ENCODE results near the gene DOCK2.

DNA sequence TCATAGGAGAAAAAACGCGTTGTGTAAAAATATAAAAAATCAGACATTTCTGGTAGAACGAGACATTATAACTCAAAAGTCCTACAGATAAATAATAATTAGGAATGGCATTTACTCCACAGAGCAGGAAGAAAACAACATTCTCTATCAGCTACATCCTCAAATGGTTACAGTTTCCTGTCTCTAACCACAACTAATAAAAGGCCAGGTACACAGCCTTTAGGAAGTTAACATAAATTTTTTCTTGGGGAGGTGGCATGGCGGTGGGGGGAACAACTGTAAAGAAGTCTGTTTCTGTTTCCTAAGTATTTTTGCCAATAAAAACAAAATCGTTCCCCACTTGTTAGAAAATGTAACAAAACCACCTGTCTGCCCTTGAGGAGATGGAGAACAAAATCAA is 298.7 kb downstream of the DOCK2 start:
- TF ChIP-seq, protein P1, sequence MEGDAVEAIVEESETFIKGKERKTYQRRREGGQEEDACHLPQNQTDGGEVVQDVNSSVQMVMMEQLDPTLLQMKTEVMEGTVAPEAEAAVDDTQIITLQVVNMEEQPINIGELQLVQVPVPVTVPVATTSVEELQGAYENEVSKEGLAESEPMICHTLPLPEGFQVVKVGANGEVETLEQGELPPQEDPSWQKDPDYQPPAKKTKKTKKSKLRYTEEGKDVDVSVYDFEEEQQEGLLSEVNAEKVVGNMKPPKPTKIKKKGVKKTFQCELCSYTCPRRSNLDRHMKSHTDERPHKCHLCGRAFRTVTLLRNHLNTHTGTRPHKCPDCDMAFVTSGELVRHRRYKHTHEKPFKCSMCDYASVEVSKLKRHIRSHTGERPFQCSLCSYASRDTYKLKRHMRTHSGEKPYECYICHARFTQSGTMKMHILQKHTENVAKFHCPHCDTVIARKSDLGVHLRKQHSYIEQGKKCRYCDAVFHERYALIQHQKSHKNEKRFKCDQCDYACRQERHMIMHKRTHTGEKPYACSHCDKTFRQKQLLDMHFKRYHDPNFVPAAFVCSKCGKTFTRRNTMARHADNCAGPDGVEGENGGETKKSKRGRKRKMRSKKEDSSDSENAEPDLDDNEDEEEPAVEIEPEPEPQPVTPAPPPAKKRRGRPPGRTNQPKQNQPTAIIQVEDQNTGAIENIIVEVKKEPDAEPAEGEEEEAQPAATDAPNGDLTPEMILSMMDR (IDR thresholded peaks at IDR 0.05 in 4 of 5, conservative IDR thresholded peaks at IDR 0.05 in 1 of 5): no peak
- no peak for TF ChIP-seq POLR2A (IDR thresholded peaks at IDR 0.05)
